ENCODE data around the gene PRPF38B. TPM values are rescaled to one million over a fixed set of nuclear protein-coding genes. Genes with fewer than 3 reads are reported as not detected.

The PRPF38B gene
- total RNA-seq, 6 experiments from 2014 or later, result 19.9 to 24.1 (median 23.7) TPM

- peaks cover 43% of the 10 kb centered on the region for H3K4me1 Mint-ChIP-seq (ENCODE audit: low read depth)
- H3K27me3 Mint-ChIP-seq (ENCODE audit: insufficient read depth), result no peaks in the 10 kb centered on the region; the same call in 1 of the 2 replicates
- no peak for TF ChIP-seq CTCF (IDR thresholded peaks at IDR 0.05)
- H3K9me3 Mint-ChIP-seq, result no peaks in the 10 kb centered on the region
- no peak overlapping the region for H3K27ac Mint-ChIP-seq
- peaks cover 27% of the 10 kb centered on the region for H3K36me3 Mint-ChIP-seq (ENCODE audit: low read depth)
- DNase-seq, result no peak
- H3K4me3 Mint-ChIP-seq, result no peak overlapping the region; the same call in 1 of the 2 replicates
Observed at GRCh38 chr1:108750476-108751181, 58.5 kb downstream of the PRPF38B start.

Other genes starting within 250 kb of the PRPF38B start
- not detected for gene NBPF6, start 242.0 kb upstream of the PRPF38B start, total RNA-seq (2021; fragmentation: NEBNext Ultra II Directional; extraction: Animal tissue kit (Norgen Biotek cat#: 25700))
- gene EEIG2, start 132.2 kb upstream of the PRPF38B start, total RNA-seq (2021; fragmentation: NEBNext Ultra II Directional; extraction: Animal tissue kit (Norgen Biotek cat#: 25700)), result 1 to 10 TPM; 3.3 to 5.2 (median 4.5) TPM
- gene HENMT1, start 31.2 kb upstream of the PRPF38B start, total RNA-seq (2021; fragmentation: NEBNext Ultra II Directional; extraction: Animal tissue kit (Norgen Biotek cat#: 25700)), result 1 to 10 TPM in 2 of 6 experiments, under 1 TPM in 4; 0.37 to 2.7 (median 0.45) TPM
- under 1 TPM in 1 of 6 experiments, not detected in 5; 0.08 TPM for gene FNDC7, start 20.6 kb downstream of the PRPF38B start, total RNA-seq (2021; fragmentation: NEBNext Ultra II Directional; extraction: Animal tissue kit (Norgen Biotek cat#: 25700))
- gene STXBP3, start 54.4 kb downstream of the PRPF38B start, total RNA-seq (2021; fragmentation: NEBNext Ultra II Directional; extraction: Animal tissue kit (Norgen Biotek cat#: 25700)), result 10 to 100 TPM; 42.2 to 44.6 (median 43.5) TPM
- under 1 TPM in 2 of 6 experiments, not detected in 4; 0.39 to 0.57 TPM for gene AKNAD1, start 164.8 kb downstream of the PRPF38B start, total RNA-seq (2021; fragmentation: NEBNext Ultra II Directional; extraction: Animal tissue kit (Norgen Biotek cat#: 25700))
- 10 to 100 TPM; 10.3 to 21.8 (median 19.0) TPM for gene GPSM2, start 184.7 kb downstream of the PRPF38B start, total RNA-seq (2021; fragmentation: NEBNext Ultra II Directional; extraction: Animal tissue kit (Norgen Biotek cat#: 25700))

Data from HFFc6 (cell line).